ENCODE results near the gene RNF144B. TPM values are rescaled to one million over a fixed set of nuclear protein-coding genes. Genes with fewer than 3 reads are reported as not detected.

Gene RNF144B
- total RNA-seq, 1 donor from 2014 or later = 7.2 TPM

DNA sequence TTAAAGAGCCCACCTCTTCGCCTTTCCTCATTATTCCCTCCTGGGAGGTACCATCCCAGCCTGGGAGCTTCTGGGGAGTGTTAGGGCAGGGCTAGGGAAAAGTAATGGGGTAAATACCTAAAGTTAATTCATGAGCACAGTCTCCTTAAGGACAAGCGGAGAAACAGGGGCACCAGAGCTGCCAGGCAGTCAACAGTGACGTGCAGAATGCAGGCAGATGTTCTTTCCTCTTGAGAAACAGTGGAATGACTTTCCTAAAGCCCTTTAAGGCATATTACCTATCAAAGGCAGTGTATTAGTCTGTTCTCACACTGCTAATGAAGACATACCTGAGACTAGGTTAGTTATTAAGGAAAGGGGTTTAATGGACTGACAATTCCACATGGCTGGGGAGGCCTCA is 76.3 kb downstream of the RNF144B start:
- H3K79me2 ChIP-seq (ENCODE audit: insufficient read depth, low read length) = no peaks in the 10 kb centered on the region
- Mint-ChIP-seq H3K4me1 (ENCODE audit: low read depth, unreplicated experiment) (no peaks in the 10 kb centered on the region), H3K4me3 (ENCODE audit: unreplicated experiment) (peak overlapping the region; percentile 51), H3K36me3 (ENCODE audit: low read depth, unreplicated experiment) (peaks cover 8% of the 10 kb centered on the region), H3K27ac (ENCODE audit: unreplicated experiment) (no peak overlapping the region), H3K27me3 (ENCODE audit: low read depth, unreplicated experiment) (no peaks in the 10 kb centered on the region), H3K9me3 (ENCODE audit: unreplicated experiment) (peaks cover 4% of the 10 kb centered on the region)
- no peak overlapping the region for H3K4me2 ChIP-seq (ENCODE audit: low read length)
- no peak for FAIRE-seq
- no peak overlapping the region for H3K27ac ChIP-seq (ENCODE audit: low read depth, low read length)
- H3K4me3 ChIP-seq (ENCODE audit: insufficient read depth, low read depth, low read length) = no peak overlapping the region
- no peaks in the 10 kb centered on the region for H3K27me3 ChIP-seq (ENCODE audit: insufficient read depth, low read length)
- peaks cover 4% of the 10 kb centered on the region for H3K9me3 ChIP-seq (ENCODE audit: insufficient read depth, low read depth, low read length)
- TF ChIP-seq EZH2 (IDR thresholded peaks at IDR 0.05; ENCODE audit: insufficient read depth, low read length) = no peak
- TF ChIP-seq, protein P1, sequence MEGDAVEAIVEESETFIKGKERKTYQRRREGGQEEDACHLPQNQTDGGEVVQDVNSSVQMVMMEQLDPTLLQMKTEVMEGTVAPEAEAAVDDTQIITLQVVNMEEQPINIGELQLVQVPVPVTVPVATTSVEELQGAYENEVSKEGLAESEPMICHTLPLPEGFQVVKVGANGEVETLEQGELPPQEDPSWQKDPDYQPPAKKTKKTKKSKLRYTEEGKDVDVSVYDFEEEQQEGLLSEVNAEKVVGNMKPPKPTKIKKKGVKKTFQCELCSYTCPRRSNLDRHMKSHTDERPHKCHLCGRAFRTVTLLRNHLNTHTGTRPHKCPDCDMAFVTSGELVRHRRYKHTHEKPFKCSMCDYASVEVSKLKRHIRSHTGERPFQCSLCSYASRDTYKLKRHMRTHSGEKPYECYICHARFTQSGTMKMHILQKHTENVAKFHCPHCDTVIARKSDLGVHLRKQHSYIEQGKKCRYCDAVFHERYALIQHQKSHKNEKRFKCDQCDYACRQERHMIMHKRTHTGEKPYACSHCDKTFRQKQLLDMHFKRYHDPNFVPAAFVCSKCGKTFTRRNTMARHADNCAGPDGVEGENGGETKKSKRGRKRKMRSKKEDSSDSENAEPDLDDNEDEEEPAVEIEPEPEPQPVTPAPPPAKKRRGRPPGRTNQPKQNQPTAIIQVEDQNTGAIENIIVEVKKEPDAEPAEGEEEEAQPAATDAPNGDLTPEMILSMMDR (IDR thresholded peaks at IDR 0.05; ENCODE audit: insufficient read depth, low read depth, low read length) = no peak
- no peak for DNase-seq (ENCODE audit: low read depth)
- H4K20me1 ChIP-seq (ENCODE audit: insufficient read depth, low read length) = no peaks in the 10 kb centered on the region
- H3K36me3 ChIP-seq (ENCODE audit: insufficient read depth, low read length) = no peaks in the 10 kb centered on the region
- H3K4me1 ChIP-seq (ENCODE audit: insufficient read depth, low read length) = no peaks in the 10 kb centered on the region
- H3K9ac ChIP-seq (ENCODE audit: low read length) = no peak overlapping the region
- no peak overlapping the region for H2AFZ ChIP-seq (ENCODE audit: low read depth, low read length)

DNA sequence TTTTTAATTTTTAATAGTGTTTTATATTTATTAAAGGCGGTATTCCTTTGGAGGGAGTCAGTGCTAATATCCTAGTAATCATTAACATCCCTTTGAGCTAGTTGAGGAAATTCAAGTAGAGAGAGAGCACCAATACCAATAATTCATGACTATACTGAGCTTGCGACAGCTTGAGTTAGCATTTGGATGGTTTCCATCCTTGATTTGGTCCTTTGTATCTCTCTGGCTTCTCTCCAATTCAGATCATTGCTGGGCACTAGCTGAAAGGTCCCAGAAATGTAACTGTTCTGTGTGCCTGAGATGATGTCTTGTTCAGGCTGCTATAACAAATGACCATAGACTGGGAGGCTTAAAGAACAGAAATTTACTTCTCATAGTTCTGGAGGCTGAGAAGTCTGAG is 77.0 kb downstream of the RNF144B start:
- no peak for FAIRE-seq
- no peak overlapping the region for H3K4me3 Mint-ChIP-seq (ENCODE audit: unreplicated experiment)
- H3K36me3 ChIP-seq (ENCODE audit: insufficient read depth, low read length) = no peaks in the 10 kb centered on the region

More for the DNA sequence above, 77.0 kb downstream of the RNF144B start:
- no peak overlapping the region for H3K4me3 ChIP-seq (ENCODE audit: insufficient read depth, low read depth, low read length)
- no peaks in the 10 kb centered on the region for H3K4me1 ChIP-seq (ENCODE audit: insufficient read depth, low read length)
- H3K9me3 Mint-ChIP-seq (ENCODE audit: unreplicated experiment) = peaks cover 4% of the 10 kb centered on the region
- H4K20me1 ChIP-seq (ENCODE audit: insufficient read depth, low read length) = no peaks in the 10 kb centered on the region
- no peak overlapping the region for H3K27ac Mint-ChIP-seq (ENCODE audit: unreplicated experiment)
- no peaks in the 10 kb centered on the region for H3K27me3 ChIP-seq (ENCODE audit: insufficient read depth, low read length)
- TF ChIP-seq, protein P1 (IDR thresholded peaks at IDR 0.05; ENCODE audit: insufficient read depth, low read depth, low read length) = no peak
- TF ChIP-seq EZH2 (IDR thresholded peaks at IDR 0.05; ENCODE audit: insufficient read depth, low read length) = no peak
- H3K4me2 ChIP-seq (ENCODE audit: low read length) = no peak overlapping the region
- DNase-seq (ENCODE audit: low read depth) = no peak
- H3K27ac ChIP-seq (ENCODE audit: low read depth, low read length) = no peak overlapping the region
- no peaks in the 10 kb centered on the region for H3K4me1 Mint-ChIP-seq (ENCODE audit: low read depth, unreplicated experiment)
- no peak overlapping the region for H3K9ac ChIP-seq (ENCODE audit: low read length)
- no peaks in the 10 kb centered on the region for H3K27me3 Mint-ChIP-seq (ENCODE audit: low read depth, unreplicated experiment)
- H3K36me3 Mint-ChIP-seq (ENCODE audit: low read depth, unreplicated experiment) = peaks cover 8% of the 10 kb centered on the region
- H3K79me2 ChIP-seq (ENCODE audit: insufficient read depth, low read length) = no peaks in the 10 kb centered on the region
- H3K9me3 ChIP-seq (ENCODE audit: insufficient read depth, low read depth, low read length) = peaks cover 4% of the 10 kb centered on the region
- no peak overlapping the region for H2AFZ ChIP-seq (ENCODE audit: low read depth, low read length)

Data from astrocyte (in vitro differentiated cells and primary cell).